Smooth muscle cell (in vitro differentiated cells): ENCODE data around the gene GTPBP1. TPM values are rescaled to one million over a fixed set of nuclear protein-coding genes. Genes with fewer than 3 reads are reported as not detected.

ENCODE experiments used
- DNase-seq: peaks from one replicate; lab custom pipeline; 2025; ENCODE audit not compliant: unreplicated experiment; lab: John Stamatoyannopoulos, UW
- H2AFZ ChIP-seq: fragments of 200-600 bp; sonication (generic); 2 replicates; pipeline ENCODE4 v1.6.0; 2016; ENCODE audit warnings: antibody characterized with exemption, low read depth, mild to moderate bottlenecking
- H3F3A ChIP-seq: fragments of 200-600 bp; sonication (generic); 2 replicates; pipeline ENCODE4 v1.6.0; 2017; ENCODE audit warnings: antibody characterized with exemption, low read depth
- H3K27ac ChIP-seq: fragments of 200-600 bp; sonication (generic); 2 replicates; pipeline ENCODE4 v1.5.1; 2016; ENCODE audit warnings: low read depth, mild to moderate bottlenecking
- H3K27me3 ChIP-seq: fragments of 200-600 bp; sonication (generic); 2 replicates; pipeline ENCODE4 v1.6.1; 2016; ENCODE audit warnings: low read depth, mild to moderate bottlenecking
- H3K36me3 ChIP-seq: fragments of 200-600 bp; sonication (generic); 2 replicates; pipeline ENCODE4 v1.5.1; 2016; ENCODE audit warnings: low read depth
- H3K4me1 ChIP-seq: fragments of 200-600 bp; sonication (generic); 2 replicates; pipeline ENCODE4 v1.5.1; 2016; ENCODE audit warnings: low read depth
- H3K4me2 ChIP-seq: fragments of 200-600 bp; sonication (generic); 2 replicates; pipeline ENCODE4 v1.6.0; 2016; ENCODE audit warnings: mild to moderate bottlenecking
- H3K4me3 ChIP-seq: fragments of 200-600 bp; sonication (generic); 2 replicates; pipeline ENCODE4 v1.5.1; 2016; ENCODE audit warnings: mild to moderate bottlenecking
- H3K79me2 ChIP-seq: fragments of 200-600 bp; sonication (generic); 2 replicates; pipeline ENCODE4 v1.6.0; 2016; ENCODE audit warnings: low read depth, mild to moderate bottlenecking
- H3K9ac ChIP-seq: fragments of 200-600 bp; sonication (generic); 2 replicates; pipeline ENCODE4 v1.6.0; 2016; ENCODE audit warnings: low read depth
- H3K9me3 ChIP-seq: fragments of 200-600 bp; sonication (generic); replicated peaks from 2 replicates; pipeline ENCODE4 v1.5.1; 2016; ENCODE audit warnings: low read depth
- H4K20me1 ChIP-seq: fragments of 200-600 bp; sonication (generic); 2 replicates; pipeline ENCODE4 v1.6.0; 2016; ENCODE audit warnings: low read depth
- CTCF ChIP-seq: fragments of 200-600 bp; sonication (generic); IDR thresholded peaks from 2 replicates; pipeline ENCODE4 v1.5.1; 2017; ENCODE audit warnings: borderline replicate concordance, mild to moderate bottlenecking, antibody characterized with exemption; ENCODE audit not compliant: insufficient read depth, poor library complexity, severe bottlenecking
- WGBS: methylation state at CpG from one replicate; pipeline ENCODE4 v1.1.7; 2016; ENCODE audit warnings: low lambda C conversion rate; 5-methylcytosine and 5-hydroxymethylcytosine counted together
- polyA plus RNA-seq: library from polyadenylated mRNA; unstranded; fragments of >200 nt; fragmentation: Nextera tagmentation; extraction: Ambion mirVana; gene quantifications from 2 replicates; pipeline ENCODE4 v1.2.1, GENCODE V29; 2016
- total RNA-seq: library from RNA; depleted of rRNA; stranded (reverse); fragments of >200 nt; gene quantifications from 2 replicates; pipeline ENCODE4 v1.2.3, GENCODE V29; 2014

GTPBP1 gene
- total and polyA plus RNA-seq, 2 experiments from 2014 or later: 23.7 to 25.3 TPM

- H3F3A ChIP-seq: no peaks in the 10 kb centered on the region
- no peaks in the 10 kb centered on the region for H3K4me1 ChIP-seq
- 99% methylated on average over 4 of the region's 4 CpGs for WGBS
- no peaks in the 10 kb centered on the region for H4K20me1 ChIP-seq
- no peak overlapping the region for H3K4me3 ChIP-seq
- no peaks in the 10 kb centered on the region for H3K36me3 ChIP-seq
- H2AFZ ChIP-seq: no peak overlapping the region
- H3K27me3 ChIP-seq: no peaks in the 10 kb centered on the region
- H3K27ac ChIP-seq: no peak overlapping the region
- H3K4me2 ChIP-seq: no peak overlapping the region
- no peaks in the 10 kb centered on the region for H3K79me2 ChIP-seq
- H3K9me3 ChIP-seq: no peaks in the 10 kb centered on the region
- TF ChIP-seq CTCF: no peak
- no peak overlapping the region for H3K9ac ChIP-seq
- DNase-seq: no peak
These were observed 67.7 kb downstream of the GTPBP1 start for GRCh38 chr22:38773363-38773946.

GRCh38 chr22:38774496-38775166 lies 68.9 kb downstream of the GTPBP1 start:
- WGBS: 79% methylated on average over 11 of the region's 11 CpGs
- H2AFZ ChIP-seq: no peak overlapping the region
- DNase-seq: no peak

GRCh38 chr22:38775656-38776055 lies 69.9 kb downstream of the GTPBP1 start:
- H3K36me3 ChIP-seq: no peaks in the 10 kb centered on the region
- no peaks in the 10 kb centered on the region for H3K9me3 ChIP-seq
- WGBS: 91% methylated on average over 13 of the region's 13 CpGs
- H3K27me3 ChIP-seq: no peaks in the 10 kb centered on the region
- H3K79me2 ChIP-seq: no peaks in the 10 kb centered on the region
- H3K27ac ChIP-seq: no peak overlapping the region
- H3F3A ChIP-seq: no peaks in the 10 kb centered on the region
- no peak overlapping the region for H3K4me3 ChIP-seq
- no peaks in the 10 kb centered on the region for H4K20me1 ChIP-seq
- DNase-seq: no peak
- H3K4me1 ChIP-seq: no peaks in the 10 kb centered on the region
- H2AFZ ChIP-seq: no peak overlapping the region
- no peak overlapping the region for H3K4me2 ChIP-seq
- H3K9ac ChIP-seq: no peak overlapping the region
- no peak for TF ChIP-seq CTCF

More at GRCh38 chr22:38774496-38775166, 68.9 kb downstream of the GTPBP1 start:
- no peaks in the 10 kb centered on the region for H4K20me1 ChIP-seq
- H3K27ac ChIP-seq: no peak overlapping the region
- H3F3A ChIP-seq: no peaks in the 10 kb centered on the region
- no peak overlapping the region for H3K4me3 ChIP-seq
- H3K27me3 ChIP-seq: no peaks in the 10 kb centered on the region
- H3K36me3 ChIP-seq: no peaks in the 10 kb centered on the region
- no peak overlapping the region for H3K4me2 ChIP-seq
- TF ChIP-seq CTCF: no peak
- no peaks in the 10 kb centered on the region for H3K79me2 ChIP-seq
- no peaks in the 10 kb centered on the region for H3K4me1 ChIP-seq
- H3K9ac ChIP-seq: no peak overlapping the region
- H3K9me3 ChIP-seq: no peaks in the 10 kb centered on the region

- H3K4me3 ChIP-seq: no peak overlapping the region
- no peak overlapping the region for H3K27ac ChIP-seq
- H2AFZ ChIP-seq: no peak overlapping the region
- no peak for DNase-seq
- no peaks in the 10 kb centered on the region for H3K36me3 ChIP-seq
- H3K9me3 ChIP-seq: no peaks in the 10 kb centered on the region
- no peaks in the 10 kb centered on the region for H4K20me1 ChIP-seq
- no peaks in the 10 kb centered on the region for H3F3A ChIP-seq
- no peaks in the 10 kb centered on the region for H3K27me3 ChIP-seq
- WGBS: 77% methylated on average over 5 of the region's 6 CpGs
- no peak overlapping the region for H3K9ac ChIP-seq
- H3K79me2 ChIP-seq: no peaks in the 10 kb centered on the region
- no peak overlapping the region for H3K4me2 ChIP-seq
- H3K4me1 ChIP-seq: no peaks in the 10 kb centered on the region
- TF ChIP-seq CTCF: no peak
These were observed 70.3 kb downstream of the GTPBP1 start for GRCh38 chr22:38776086-38776485.
